ENCODE results near the gene RABL2A.
"Not testable (repeated sequence)": the region's sequence is repeated elsewhere in the genome, so short reads cannot be mapped to it uniquely, and the experiment has no call there.

The RABL2A gene

GRCh38 chr2:113663285-113664060 is 36.4 kb downstream of the RABL2A start:
- DNase-seq (ENCODE audit: extremely low read depth, low read depth), result not testable (repeated sequence)

- not testable (repeated sequence) for DNase-seq (ENCODE audit: extremely low read depth, low read depth)
Measured at GRCh38 chr2:113664761-113665533, 37.9 kb downstream of the RABL2A start.

DNA sequence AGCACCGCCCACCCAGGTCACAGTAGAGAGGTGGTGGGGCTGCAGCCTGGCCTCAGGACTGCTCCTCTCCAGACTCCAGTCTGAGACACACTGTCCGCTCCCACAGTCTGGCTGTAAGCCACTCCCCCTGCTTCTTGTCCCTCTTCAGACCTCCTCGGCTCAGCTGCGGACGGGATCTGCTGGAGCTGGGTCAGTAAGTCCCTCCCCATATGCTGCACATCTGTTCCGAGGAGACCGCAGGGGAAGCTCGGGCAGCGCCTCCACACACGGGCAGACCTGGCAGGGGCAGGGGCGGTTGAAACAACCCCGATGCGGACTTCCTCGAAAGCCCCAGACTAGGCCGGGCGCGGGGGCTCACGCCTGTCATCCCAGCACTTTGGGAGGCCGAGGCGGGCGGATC is 41.9 kb downstream of the RABL2A start:
- not testable (repeated sequence) for DNase-seq (ENCODE audit: extremely low read depth, low read depth)

GRCh38 chr2:113672326-113672932 is 45.4 kb downstream of the RABL2A start:
- DNase-seq (ENCODE audit: extremely low read depth, low read depth), result no peak
- TF ChIP-seq, protein P1, sequence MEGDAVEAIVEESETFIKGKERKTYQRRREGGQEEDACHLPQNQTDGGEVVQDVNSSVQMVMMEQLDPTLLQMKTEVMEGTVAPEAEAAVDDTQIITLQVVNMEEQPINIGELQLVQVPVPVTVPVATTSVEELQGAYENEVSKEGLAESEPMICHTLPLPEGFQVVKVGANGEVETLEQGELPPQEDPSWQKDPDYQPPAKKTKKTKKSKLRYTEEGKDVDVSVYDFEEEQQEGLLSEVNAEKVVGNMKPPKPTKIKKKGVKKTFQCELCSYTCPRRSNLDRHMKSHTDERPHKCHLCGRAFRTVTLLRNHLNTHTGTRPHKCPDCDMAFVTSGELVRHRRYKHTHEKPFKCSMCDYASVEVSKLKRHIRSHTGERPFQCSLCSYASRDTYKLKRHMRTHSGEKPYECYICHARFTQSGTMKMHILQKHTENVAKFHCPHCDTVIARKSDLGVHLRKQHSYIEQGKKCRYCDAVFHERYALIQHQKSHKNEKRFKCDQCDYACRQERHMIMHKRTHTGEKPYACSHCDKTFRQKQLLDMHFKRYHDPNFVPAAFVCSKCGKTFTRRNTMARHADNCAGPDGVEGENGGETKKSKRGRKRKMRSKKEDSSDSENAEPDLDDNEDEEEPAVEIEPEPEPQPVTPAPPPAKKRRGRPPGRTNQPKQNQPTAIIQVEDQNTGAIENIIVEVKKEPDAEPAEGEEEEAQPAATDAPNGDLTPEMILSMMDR (IDR thresholded peaks at IDR 0.05; ENCODE audit: low read depth, low read length), result no peak

DNA sequence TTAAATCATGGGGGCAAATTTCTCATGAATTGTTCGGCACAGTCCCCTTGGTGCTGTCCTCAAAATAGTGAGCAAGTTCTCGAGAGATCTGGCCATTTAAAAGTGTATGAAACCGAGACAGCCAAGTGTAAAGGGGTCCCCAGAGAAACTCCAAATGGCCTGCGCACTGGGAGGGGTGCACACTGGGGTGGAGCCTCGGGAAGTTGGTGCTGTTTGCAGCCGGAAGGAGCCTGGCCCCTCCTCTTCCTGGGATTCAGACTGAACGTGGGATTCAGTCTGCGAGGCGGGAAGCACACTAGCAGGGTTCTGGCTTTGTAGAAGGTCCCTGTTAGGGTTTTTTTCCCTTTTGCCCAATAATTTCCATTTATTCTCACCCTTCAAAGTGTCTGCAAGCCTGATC is 48.8 kb downstream of the RABL2A start:
- DNase-seq (ENCODE audit: extremely low read depth, low read depth), result no peak
- TF ChIP-seq, protein P1 (IDR thresholded peaks at IDR 0.05; ENCODE audit: low read depth, low read length), result no peak

GRCh38 chr2:113676623-113677266 is 49.7 kb downstream of the RABL2A start:
- DNase-seq (ENCODE audit: extremely low read depth, low read depth), result no peak
- TF ChIP-seq, protein P1 (IDR thresholded peaks at IDR 0.05; ENCODE audit: low read depth, low read length), result no peak

- TF ChIP-seq, protein P1 (IDR thresholded peaks at IDR 0.05; ENCODE audit: low read depth, low read length), result no peak
- no peak for DNase-seq (ENCODE audit: extremely low read depth, low read depth)
Measured at GRCh38 chr2:113677330-113677729, 50.3 kb downstream of the RABL2A start.

DNA sequence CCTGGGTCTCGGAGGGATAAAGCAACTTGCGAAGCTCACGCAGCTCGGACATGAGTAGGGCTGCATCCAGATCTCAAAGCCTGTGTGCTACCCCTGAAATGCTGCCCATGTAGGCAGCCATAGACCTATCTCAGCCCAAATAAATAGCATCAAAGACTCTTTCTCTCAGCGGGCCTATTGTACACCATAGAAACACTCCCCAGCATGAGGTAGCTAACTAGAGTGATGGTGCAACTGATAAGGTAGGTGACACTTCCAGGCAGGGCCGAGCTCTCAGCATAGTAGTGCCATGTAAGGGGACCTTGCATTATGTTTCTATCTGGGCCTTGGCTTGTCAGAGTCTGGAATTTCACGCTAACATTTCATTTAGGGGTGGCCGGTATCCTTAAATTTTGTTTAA is 52.4 kb downstream of the RABL2A start:
- DNase-seq (ENCODE audit: extremely low read depth, low read depth), result no peak
- TF ChIP-seq, protein P1 (IDR thresholded peaks at IDR 0.05; ENCODE audit: low read depth, low read length), result no peak

Data from AG09319 (cell line).